GM18502 (cell line): ENCODE measurements around the gene ATP13A3.
"Not testable (repeated sequence)": the region's sequence is repeated elsewhere in the genome, so short reads cannot be mapped to it uniquely, and the experiment has no call there.

Experiments used
- ATAC-seq: cut with Tn5 transposase; IDR thresholded peaks from one replicate; pipeline ENCODE4 v1.9.1; 2021; ENCODE audit warnings: mild to moderate bottlenecking; ENCODE audit not compliant: unreplicated experiment, poor library complexity

Gene ATP13A3

DNA sequence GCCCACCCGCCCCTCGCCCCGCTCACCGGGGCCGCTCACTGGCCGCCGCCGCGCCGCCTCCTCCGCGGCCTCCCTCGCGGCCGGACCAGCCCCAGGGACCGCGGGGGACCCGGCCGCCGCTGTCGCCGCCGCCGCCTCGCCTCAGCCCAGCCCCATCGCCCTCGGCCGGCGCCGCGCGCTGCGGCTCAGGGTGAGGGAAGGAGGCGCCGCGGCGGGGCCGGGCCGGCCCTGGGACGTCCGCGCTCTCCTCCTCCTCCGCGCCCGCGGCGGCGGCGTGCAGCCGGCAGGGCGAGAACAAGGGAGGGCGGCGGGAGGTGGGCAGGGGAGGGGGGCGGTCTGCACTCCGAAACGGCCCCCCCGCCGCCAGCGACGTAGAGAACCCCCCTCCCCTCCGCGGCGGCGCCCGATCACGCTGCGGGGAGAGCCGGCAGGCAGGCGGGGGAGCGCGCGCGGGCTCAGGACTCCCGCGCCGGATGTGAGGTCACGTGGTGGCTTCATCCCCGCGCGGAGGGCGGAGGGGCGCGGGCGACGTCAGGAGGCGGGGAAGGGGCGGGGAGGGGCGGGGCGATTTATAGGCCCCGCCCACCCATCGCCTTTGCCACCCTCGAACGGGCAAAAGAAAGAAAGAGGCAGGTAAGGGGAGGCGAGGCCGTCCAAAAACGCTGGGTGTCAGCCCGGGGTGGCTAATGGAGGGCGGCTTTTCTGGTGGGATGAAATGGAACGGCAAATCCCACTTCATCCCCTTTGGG, at the start of gene ATP13A3:
Gene ATP13A3, minus strand, starts transcription at position 463 of the 749 bp plus-strand sequence. CDS start 24,812 bp downstream, outside the sequence.
- ATAC-seq = peak; percentile 73

DNA sequence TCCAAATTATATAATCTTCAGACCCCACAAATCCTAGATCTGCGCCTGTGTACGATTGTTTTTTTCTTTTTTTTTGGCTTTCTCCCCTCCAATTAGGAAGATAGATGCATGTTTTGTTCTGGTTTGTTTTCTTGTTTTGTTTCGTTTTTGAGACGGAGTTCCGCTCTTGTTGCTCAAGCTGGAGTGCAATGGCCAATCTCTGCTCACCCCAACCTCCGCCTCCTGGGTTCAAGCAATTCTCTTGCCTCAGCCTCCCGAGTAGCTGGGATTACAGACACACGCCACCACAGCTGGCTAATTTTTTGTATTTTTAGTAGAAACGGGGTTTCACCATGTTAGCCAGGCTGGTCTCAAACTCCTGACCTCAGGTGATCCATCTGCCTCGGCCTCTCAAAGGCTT, 48.4 kb upstream of the ATP13A3 start:
- ATAC-seq = not testable (repeated sequence)

DNA sequence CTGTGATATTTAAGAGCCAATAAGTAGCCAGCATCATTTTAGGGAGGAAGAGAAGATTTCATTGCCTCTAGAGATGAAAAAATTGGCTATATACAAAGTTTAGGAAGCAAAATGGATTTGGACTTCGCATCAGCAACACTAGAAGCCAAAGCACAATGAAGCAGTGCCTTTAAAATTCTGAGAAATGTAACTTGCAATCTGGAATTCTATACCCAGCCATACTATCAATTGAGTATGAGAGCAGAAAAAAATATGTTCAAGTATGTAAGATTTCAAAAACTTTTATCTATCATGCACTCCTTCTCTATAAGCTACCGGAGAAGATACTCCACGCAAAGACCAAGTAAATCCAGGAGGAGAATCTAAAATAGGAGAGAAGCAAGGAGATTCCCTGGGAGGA, 47.4 kb upstream of the ATP13A3 start:
- ATAC-seq = no peak

DNA sequence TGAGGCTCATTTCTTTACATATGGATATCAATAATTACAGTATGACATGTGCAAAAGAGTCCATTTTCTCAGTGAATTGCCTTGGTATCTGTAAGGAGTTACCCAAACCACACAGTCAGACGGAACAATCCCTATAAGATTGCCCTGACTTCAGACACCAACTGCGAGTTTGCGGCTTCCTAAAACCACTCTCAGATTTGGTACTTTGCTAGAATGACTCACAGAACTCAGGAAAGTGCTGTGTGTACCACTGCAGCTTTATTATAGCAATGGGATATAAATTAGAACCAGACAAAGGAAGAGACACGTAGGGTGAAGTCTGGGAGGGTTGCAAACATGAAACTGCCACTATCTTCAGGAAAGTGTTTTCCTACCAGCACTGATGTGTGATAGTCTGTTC, 45.8 kb upstream of the ATP13A3 start:
- ATAC-seq = no peak

DNA sequence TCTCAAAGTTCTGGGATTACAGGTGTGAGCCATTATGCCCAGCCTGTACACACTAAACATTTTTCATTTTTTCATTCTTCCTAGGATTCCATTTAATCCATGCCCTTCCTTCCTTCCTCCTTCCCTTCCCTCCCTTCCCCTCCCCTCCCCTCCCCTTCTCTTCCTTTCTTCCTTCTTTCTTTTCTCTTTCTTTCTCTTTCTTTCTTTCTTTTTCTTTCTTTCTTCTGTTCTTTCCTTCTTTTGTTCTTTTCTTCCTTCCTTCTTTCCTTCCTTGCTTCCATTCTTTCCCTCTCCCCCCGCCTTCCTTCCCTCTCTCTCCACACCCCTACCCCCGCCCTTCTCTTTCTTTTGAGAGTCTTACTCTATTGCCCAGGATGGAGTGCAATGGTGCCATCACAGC, 40.9 kb upstream of the ATP13A3 start:
- ATAC-seq = no peak

DNA sequence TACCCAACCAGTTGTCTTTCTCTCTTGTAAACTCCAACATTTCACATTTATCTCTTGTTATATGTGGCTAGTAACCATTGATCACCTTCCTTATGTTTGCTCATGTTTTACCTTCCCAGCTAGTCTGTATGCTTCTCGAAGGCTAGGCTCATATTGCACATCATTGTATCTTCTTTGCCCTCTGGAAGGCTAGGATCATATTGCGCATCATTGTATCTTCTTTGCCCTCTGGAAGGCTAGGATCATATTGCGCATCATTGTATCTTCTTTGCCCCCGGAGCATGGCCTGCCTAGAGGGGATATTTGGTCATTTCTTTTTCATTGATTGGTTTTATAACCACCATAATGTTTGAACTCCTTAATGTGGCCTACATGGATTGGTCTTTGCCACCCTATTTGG, 39.4 kb upstream of the ATP13A3 start:
- no peak for ATAC-seq

DNA sequence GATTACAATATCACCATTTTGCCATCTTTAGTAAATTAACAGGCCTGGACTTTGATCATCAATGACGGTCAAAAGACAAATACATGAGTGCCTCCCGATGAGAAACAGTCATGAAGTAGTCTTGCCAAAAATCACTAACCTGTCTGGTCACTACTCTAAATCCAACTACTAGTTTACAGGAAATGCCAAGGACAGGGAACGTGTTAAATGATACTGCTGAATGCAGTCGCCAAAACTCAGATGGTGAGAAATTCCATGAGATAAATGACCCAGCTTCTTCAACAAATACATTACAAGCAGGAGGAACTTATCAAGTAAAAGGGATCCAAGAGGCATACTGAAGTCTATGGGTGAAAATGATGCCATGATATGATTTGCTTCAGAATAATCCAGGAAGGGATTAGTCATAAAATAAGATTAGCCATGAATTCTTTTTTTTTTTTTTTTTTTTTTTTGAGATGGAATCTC, 35.8 kb upstream of the ATP13A3 start:
- no peak for ATAC-seq

DNA sequence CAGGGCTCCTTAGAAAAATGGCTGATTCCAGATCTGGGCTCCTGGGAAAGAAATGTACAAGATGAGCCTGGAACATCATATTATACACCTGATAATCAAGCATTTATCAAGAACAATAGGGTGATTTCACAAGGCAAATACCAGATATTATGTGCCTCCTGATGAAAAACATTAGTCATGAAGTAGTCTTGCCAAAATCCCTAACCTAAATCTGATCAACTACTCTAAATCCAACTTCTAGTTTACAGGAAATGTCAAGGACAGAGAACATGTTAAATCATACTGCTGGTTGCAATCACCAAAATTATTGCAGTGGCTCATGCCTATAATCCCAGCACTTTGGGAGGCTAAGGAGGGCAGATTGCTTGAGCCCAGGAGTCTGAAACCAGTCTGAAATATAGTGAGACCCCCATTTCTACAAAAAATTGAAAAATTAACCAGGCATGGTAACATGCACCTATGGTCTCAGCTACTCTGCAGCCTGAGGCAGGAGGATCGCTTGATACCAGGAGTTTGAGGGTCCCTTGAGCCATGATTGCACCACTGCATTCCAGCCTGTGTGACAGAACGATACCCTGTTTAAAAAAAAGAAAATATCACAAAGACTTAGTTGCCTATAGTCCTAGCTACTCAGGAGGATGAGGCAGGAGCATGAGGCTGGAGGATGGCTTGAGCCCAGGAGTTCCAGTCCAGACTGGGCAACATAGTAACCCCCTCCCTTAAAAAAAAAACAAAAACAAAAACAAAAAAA, 34.9 kb upstream of the ATP13A3 start:
- ATAC-seq = no peak

DNA sequence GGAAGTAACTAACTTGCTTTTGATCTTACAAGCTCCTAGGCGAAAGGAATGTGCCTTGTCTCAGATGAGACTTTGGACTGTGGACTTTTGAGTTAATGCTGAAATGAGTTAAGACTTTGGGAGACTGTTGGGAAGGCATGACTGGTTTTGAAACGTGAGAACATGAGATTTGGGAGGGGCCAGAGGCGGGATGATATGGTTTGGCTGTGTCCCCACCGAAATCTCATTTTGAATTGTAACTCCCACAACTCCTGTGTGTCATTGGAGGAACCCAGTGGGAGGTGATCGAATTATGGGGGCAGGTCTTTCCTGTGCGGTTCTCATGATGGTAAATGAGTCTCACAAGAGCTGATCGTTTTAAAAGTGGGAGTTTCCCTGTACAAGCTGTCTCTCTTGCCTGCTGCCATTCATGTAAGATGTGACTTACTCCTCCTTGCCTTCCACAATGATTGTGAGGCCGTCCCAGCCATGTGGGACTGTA, 33.9 kb upstream of the ATP13A3 start:
- not testable (repeated sequence) for ATAC-seq

DNA sequence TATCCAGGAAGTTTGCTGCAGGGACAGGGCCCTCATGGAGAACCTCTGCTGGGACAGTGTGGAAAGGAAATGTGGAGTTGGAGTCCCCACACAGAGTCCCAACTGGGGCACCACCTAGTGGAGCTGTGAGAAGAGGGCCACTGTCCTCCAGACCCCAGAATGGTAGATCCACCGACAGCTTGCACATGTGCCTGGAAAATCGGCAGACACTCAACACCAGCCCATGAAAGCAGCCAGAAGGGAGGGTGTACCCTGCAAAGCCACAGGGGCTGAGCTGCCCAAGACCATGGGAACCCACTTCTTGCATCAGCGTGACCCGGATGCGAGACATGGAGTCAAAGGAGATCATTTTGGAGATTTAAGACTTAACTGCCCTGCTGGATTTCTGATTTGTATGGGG, 33.4 kb upstream of the ATP13A3 start:
- not testable (repeated sequence) for ATAC-seq

DNA sequence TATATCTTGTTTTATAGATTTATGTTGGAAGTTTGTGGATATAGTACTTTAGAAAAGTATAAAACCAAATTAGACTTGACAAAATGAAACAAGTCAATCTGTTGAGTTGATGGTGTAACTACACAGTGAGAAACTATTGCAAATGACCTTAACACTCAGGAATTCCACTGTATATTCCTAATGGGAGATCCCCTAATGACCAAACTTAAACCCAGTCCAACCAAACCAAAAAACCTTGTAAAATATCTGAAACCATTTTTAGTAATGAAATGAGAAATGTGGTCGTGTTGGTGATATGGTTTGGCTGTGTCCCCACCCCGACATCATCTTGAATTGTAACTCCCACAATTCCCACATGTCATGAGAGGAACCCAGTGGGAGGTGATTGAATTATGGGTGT, 31.9 kb upstream of the ATP13A3 start:
- no peak for ATAC-seq

DNA sequence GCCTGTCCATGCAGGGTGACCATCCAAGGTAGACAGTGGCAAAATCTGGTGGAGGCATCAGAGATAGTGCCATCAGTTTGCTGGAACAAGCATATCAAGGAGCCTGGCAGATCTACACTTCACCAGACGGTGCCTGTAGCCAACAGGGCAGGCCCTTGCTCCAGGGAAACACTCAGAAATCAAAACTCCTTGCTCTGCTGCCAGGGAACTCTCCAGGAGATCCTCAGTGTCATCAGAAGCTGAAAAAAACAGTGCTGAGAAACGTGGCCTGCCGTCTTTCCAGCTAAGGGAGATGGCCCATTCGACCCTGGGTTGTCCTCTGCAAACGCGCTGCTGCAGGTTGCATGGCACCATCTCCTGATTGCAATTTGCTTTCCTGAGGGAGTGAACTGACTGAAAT, 30.5 kb upstream of the ATP13A3 start:
- ATAC-seq = no peak

DNA sequence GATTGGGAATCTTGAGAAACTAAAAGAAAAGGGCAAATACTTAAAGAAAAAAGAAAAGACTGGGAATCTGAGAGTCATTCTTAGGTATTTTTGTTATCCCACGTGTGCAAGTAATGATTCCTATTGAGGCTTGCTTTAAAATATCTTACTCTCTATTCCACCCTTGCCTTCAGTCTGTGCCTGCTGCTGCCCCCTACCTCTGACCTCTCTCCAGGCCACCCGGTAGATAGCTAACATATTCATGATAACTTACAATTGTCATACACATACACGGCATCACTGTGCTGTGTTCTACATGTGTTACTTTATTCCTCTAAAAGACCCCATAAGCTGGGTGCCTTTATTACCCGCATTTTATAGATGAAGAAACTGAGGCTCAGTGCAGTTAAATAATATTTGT, 27.8 kb upstream of the ATP13A3 start:
- no peak for ATAC-seq

DNA sequence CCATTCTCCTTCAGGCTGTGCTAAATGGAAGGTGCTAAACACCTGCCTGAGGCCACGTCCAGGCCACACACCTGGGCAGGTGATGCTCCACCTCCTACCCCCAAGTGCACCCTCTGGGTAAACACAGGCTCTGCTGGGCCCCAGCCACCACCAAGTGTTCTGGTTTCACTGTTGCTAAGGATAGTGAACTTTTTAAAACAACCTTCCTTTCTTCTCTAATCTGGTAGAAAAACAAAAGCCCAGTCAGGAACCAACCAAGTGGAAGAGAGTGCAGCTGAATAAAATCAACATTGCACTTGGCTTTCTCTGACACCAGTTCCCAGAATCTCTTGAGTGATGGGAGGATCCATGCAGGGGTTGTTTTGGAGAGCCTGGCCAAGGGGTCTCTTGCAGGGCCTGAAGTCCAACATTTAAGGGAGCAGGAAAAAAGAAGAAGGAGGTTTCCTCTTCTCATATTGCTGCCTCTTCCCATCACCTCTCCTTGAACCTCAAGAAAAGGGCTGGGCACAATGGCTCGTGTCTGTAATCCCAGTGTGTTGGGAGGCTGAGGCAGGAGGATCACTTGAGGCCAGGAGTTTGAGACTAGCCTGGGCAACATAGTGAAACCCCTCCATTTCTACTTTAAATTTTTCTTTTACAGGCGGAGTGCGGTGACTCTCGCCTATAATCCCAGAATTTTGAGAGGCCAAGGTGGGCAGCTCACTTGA, 26.2 kb upstream of the ATP13A3 start:
- ATAC-seq = no peak

DNA sequence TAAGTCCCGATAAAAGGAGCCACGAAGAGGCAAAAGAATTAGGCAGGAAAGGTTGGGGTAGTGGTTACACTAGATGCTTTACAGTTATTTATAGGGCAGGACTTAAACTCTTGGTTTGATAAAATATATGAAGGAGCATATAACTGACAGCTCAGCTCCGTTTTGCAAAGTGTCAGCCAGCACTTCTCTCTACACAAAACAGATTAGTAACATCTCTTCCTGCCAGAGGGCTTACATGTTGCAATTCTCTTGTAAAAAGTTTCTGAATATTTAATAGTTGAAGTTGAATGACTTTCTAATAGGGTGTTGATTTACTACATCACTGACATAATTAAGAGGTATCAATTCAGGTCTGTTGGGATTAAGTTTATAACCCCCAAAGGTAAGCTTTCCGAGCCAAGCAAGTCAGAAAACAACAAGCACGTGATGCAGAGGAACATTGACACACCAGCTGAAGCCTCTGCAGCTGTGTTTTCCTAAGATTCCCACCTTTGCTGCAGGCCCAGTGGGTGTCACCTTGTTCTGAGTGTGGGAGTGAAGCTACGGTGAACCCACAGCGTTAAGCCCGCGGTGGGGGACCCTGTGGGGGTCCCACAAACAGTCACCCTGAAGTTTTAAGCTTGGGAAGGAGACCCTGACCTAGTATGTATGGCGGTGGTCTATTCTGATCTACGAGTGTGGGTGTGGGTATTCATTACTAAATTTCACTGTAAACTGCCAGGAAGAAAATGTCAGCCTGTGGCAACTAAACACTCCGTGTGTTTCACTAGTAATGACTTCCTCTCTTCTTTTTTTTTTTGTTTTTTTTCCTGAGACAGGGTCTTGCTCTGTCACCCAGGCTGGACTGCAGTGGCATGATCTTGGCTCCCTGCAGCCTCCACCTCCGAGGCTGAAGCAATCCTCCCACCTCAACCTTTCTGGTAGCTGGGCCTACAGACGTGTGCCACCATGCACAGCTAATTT, 22.0 kb upstream of the ATP13A3 start:
- ATAC-seq = no peak

DNA sequence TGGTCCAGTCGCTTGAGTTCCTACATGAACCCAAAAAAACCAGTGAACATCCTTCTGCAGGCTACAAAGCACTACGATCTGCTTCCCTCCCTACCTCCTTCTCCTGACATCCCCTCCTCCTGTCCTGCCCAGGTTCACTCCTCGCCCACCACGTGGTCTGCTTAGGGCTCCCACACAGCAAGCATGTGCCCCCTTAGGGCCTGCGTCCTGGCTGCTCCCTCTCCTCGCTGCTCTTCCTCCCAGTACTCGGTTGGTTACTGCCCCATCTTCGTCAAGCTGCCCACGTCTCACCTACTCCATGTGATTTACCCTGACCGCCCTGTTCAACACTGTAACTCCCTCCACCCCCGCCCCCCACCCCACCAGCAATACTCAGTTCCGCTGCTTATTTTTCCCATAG, 20.8 kb upstream of the ATP13A3 start:
- ATAC-seq = no peak

DNA sequence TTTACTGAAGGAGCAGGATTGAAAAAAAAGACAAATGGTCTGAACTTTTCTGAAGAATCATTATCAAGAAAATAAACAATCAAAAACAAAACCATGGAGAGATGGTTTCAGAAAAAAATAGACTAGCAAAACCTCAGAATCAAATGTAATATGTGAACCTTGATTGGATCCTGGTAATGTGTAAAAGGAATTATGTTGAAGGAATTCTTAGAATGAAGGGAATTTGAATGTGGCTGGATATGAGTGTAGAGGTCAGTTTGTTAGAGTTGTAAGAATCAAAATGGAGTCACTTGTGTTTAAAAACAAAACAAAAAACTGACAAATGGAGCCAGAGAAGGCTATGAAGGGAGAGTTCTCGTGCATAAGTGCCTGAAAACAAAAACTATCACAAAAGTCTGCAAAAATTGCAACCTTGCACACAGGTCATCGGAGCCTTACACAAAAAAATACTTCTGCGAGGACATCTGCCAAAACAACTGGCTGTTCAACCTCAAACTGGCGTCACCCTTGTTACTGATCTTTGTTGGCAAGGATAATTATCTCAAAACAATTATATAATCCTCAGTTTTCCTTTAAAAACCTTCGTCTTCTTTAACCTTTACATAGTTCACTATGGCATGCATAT, 19.1 kb upstream of the ATP13A3 start:
- no peak for ATAC-seq

DNA sequence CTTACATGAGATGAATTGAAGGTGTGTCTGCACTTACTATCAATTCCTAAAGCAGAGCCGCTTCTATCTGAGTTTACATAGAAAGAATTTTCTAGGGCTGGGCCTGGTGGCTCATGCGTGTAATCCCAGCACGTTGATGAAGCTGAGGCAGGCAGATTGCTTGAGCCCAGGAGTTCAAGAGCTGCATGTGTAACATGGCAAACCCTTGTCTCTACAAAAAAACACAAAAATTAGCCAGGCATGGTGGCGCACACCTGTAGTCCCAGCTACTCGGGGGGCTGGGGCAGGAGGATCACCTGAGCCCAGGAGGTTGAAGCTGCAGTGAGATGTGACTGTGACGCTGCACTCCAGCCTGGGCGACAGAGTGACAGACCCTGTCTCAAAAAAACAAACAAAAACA, 18.1 kb upstream of the ATP13A3 start:
- ATAC-seq = no peak

DNA sequence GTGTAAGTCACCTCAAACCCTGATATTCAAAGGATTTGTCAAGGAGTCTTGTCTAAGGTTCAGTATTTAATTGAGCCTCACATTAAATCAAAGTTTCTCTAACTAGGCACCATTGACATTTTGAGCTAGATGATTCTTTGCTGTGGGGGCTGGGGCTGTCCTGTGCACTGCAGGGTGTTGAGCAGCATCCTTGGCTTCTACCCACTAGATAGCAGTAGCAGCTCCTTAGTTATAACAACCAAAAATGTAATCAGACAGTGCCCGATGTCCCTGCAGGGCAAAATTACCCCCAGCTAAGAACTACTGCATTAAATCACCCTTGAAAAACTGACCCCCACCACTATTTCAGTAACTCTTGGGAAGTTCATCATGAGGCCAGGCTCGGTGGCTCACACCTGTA, 17.3 kb upstream of the ATP13A3 start:
- ATAC-seq = no peak
